HG02870 (cell line): ENCODE measurements around the gene INPP4A.

Experiments
- ATAC-seq: cut with Tn5 transposase; IDR thresholded peaks from one replicate; pipeline ENCODE4 v1.9.1; 2021; ENCODE audit warnings: mild to moderate bottlenecking, moderate library complexity; ENCODE audit not compliant: unreplicated experiment

The INPP4A gene

GRCh38 chr2:98608116-98608961 is 163.7 kb downstream of the INPP4A start, which contains the start of the genes COA5 and UNC50:
Gene COA5, minus strand, starts transcription at chr2:98608512. Its CDS starts 107 bp downstream, at chr2:98608405.
Gene UNC50, plus strand, starts transcription at chr2:98608589. Its CDS starts 1,171 bp downstream, at chr2:98609760.
- ATAC-seq: peak; percentile 86

- no peak for ATAC-seq
Measured at GRCh38 chr2:98608962-98609604, 164.4 kb downstream of the INPP4A start.

GRCh38 chr2:98614024-98614739 is 169.5 kb downstream of the INPP4A start:
- ATAC-seq: no peak

- ATAC-seq: no peak
Measured at GRCh38 chr2:98615481-98615880, 170.8 kb downstream of the INPP4A start.

- ATAC-seq: no peak
Measured at GRCh38 chr2:98617149-98617548, 172.5 kb downstream of the INPP4A start.

GRCh38 chr2:98623657-98624056 is 179.0 kb downstream of the INPP4A start:
- no peak for ATAC-seq

- no peak for ATAC-seq
Measured at GRCh38 chr2:98632351-98632750, 187.7 kb downstream of the INPP4A start.

- ATAC-seq: no peak
Measured at GRCh38 chr2:98634406-98635092, 189.9 kb downstream of the INPP4A start.

- ATAC-seq: peak; percentile 67
Measured at GRCh38 chr2:98637401-98638147, 192.9 kb downstream of the INPP4A start.

- no peak for ATAC-seq
Measured at GRCh38 chr2:98643496-98644100, 198.9 kb downstream of the INPP4A start.
